Astrocyte (in vitro differentiated cells and primary cell): ENCODE data around the gene MARCHF9.

Experiments used
- CTCF ChIP-seq: IDR thresholded peaks from 2 replicates; pipeline ENCODE4 v1.5.1; 2011; ENCODE audit warnings: low read depth, mild to moderate bottlenecking, inconsistent platforms, low read length, moderate library complexity; ENCODE audit not compliant: insufficient read depth
- EZH2 ChIP-seq: IDR thresholded peaks from 2 replicates; pipeline ENCODE4 v1.6.1; 2012; ENCODE audit warnings: mild to moderate bottlenecking, low read length, inconsistent platforms; ENCODE audit not compliant: insufficient read depth

DNA sequence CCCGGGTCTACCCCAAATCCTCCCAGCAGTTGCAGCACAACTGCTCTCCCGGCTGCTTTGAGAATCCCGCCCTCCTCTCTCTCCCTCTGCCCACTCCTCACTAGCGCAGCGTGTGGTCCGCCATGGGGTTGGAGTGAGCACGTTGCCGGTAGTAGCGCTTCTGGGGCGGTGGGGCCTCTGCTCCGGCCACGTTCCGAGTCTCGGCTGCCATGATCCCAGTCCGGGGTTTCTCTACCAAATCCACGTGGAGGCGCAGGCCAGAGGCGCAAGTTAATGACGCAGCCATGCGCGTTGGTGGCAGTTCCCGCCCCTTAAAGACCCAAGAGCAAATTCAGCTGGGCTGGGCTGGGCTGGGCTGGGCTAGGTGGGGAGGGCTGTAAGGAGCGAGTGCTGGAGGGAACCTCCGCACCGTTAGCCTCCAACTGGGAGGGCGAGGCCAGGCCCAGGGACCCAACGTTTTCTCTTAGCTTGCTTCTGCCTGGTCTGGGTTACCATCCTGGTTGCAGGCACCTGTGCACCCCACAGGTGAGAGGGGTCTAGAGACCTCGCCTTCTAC is 17.0 kb downstream of the MARCHF9 start, which contains the start of gene METTL1:
- no peak for TF ChIP-seq CTCF
- TF ChIP-seq EZH2: no peak
